GM12892 (cell line): ENCODE measurements around the gene PDIA6.
"Not testable (repeated sequence)": the region's sequence is repeated elsewhere in the genome, so short reads cannot be mapped to it uniquely, and the experiment has no call there.

Source experiments
- POLR2A ChIP-seq: IDR thresholded peaks from 2 replicates; pipeline ENCODE4 v1.6.1; 2011; ENCODE audit warnings: low read depth, low read length, control low read depth
- POLR2AphosphoS5 ChIP-seq: IDR thresholded peaks from 2 replicates; pipeline ENCODE4 v1.6.1; 2011; ENCODE audit warnings: low read depth, low read length, control low read depth
- TAF1 ChIP-seq: IDR thresholded peaks from 2 replicates; pipeline ENCODE4 v1.6.1; 2011; ENCODE audit warnings: low read depth, mild to moderate bottlenecking, control low read depth, low read length, borderline replicate concordance

GRCh38 chr2:10780821-10781220, 31.8 kb downstream of the PDIA6 start:
- TF ChIP-seq POLR2AphosphoS5, POLR2A, TAF1: not testable (repeated sequence)
